ENCODE data around the gene SMS.

DNA sequence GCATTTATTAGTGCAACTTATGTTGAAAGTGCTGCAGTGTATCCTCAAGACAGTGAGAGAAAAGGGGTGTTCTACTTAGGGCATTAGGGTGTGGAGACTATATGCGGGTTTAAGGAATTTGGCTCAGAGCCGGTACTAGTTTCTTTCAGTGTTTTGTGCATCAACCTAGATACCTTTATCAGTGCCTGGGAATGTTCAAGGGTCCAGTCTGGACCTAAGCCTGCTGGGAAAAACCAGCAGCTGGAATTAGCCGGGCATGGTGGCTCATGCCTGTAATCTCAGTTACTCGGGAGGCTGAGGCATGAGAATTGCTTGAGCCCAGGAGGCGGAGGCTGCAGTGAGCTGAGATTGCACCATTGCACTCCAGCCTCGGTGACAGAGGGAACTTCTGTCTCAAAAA is 99.0 kb downstream of the SMS start:
- TF ChIP-seq BHLHE40 (IDR thresholded peaks at IDR 0.05; ENCODE audit: borderline replicate concordance) (no peak), SP1 (IDR thresholded peaks at IDR 0.05) (no peak), LEF1 (IDR thresholded peaks at IDR 0.05; ENCODE audit: borderline replicate concordance) (no peak), ZNF384 (IDR thresholded peaks at IDR 0.05) (no peak), ELF4 (IDR thresholded peaks at IDR 0.05) (no peak), HDGF (IDR thresholded peaks at IDR 0.05; ENCODE audit: borderline replicate concordance) (no peak), FOXM1 (IDR thresholded peaks at IDR 0.05; ENCODE audit: borderline replicate concordance) (no peak), CTBP1 (IDR thresholded peaks at IDR 0.05; ENCODE audit: borderline replicate concordance) (no peak), SUZ12 (IDR thresholded peaks at IDR 0.05) (no peak), NFRKB (IDR thresholded peaks at IDR 0.05) (no peak), FOXK2 (IDR thresholded peaks at IDR 0.05) (no peak)
- TF ChIP-seq, protein P1, sequence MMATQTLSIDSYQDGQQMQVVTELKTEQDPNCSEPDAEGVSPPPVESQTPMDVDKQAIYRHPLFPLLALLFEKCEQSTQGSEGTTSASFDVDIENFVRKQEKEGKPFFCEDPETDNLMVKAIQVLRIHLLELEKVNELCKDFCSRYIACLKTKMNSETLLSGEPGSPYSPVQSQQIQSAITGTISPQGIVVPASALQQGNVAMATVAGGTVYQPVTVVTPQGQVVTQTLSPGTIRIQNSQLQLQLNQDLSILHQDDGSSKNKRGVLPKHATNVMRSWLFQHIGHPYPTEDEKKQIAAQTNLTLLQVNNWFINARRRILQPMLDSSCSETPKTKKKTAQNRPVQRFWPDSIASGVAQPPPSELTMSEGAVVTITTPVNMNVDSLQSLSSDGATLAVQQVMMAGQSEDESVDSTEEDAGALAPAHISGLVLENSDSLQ (IDR thresholded peaks at IDR 0.05), result no peak
